GM23248 (cell line): ENCODE results near the gene C1QA.

ENCODE experiments used
- EZH2 ChIP-seq: fragments of 200-600 bp; sonication (generic); IDR thresholded peaks from 2 replicates; pipeline ENCODE4 v1.6.1; 2018; ENCODE audit warnings: antibody characterized with exemption, mild to moderate bottlenecking; ENCODE audit not compliant: insufficient read depth, poor library complexity, severe bottlenecking
- EZH2phosphoT487 ChIP-seq: fragments of 200-600 bp; sonication (generic); IDR thresholded peaks from 2 replicates; pipeline ENCODE4 v1.6.1; 2018; ENCODE audit warnings: antibody characterized with exemption, moderate library complexity, mild to moderate bottlenecking, low read depth; ENCODE audit not compliant: insufficient read depth

DNA sequence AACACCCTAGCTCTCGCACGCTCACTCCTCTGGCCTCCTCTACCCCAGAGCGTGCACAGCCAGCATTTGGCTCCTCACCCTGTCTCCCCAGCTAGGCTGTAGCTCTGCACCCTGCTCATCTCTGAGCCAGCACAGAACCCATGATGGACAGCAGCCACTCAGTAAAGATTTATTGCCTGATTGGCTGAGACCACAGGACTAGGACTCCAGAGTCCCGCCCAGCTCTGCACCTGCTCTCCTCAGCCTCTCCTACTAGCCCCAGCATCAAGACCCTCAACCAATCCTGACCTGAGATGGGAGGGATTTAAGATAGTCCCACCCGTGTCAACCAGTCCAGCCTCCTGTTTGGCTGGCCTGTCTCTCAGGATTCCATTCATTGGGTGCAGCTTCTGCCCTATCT is 25.9 kb downstream of the C1QA start:
- no peak for TF ChIP-seq EZH2phosphoT487
- no peak for TF ChIP-seq EZH2
